Measurements from ENCODE around the gene ZNF335.

GRCh38 chr20:45981261-45981660 lies 9.3 kb upstream of the ZNF335 start:
- TF ChIP-seq TAF1 (IDR thresholded peaks at IDR 0.05; ENCODE audit: borderline replicate concordance, insufficient read depth, low read length): no peak
- TF ChIP-seq POLR2AphosphoS5 (IDR thresholded peaks at IDR 0.05; ENCODE audit: low read depth, low read length): no peak
